CD4-positive, alpha-beta T cell treated with Interferon alpha-2 for 1 hour (primary cell): ENCODE data around the gene SLC25A45.

Experiments
- DNase-seq, 2 donors: peaks; one replicate each; pipeline ENCODE4 v3.0.0-alpha.2; 2020 to 2022

Gene SLC25A45

DNA sequence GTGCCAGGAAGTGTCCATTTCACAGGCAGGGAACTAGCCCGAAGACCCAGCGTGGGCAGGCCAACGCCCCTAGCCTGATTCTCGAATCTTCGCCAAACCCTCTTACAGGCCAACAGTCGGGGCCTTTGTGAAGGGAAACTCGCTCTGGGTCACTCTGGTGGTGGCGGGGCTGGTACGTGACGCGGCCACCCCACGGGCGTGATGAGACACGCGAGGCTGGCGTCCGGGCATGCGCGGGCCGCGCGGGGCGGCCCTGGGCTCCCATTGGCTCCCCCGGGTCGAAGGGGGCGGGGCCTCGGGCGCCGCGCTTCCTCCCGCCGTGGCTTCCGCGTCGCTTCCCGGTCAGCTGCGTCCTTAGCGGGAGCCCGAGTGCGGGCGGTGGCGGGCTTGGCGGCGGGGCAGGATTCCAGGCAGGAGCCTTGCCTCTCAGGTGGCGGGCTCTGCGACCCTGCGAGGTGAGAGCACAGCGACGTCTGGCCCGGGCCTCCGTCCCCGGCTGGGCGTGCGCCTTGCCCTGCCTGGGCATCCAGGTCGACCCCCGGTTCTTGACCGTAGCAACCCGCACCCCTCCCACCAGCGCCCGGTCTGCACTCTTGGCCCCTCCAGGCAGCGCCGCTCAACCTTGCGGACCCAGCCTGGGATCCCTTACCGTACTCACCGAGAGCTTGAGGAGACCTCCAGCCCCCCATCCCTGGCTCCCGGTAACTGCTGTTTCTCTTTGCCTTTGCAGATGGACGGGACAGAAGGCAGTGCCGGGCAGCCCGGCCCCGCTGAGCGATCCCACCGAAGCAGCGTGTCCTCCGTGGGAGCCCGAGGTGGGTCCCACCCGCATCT, 4.1 kb upstream of the SLC25A45 start, which contains the start of gene FRMD8:
Gene FRMD8 (plus strand): TSS at position 331 of the 834 bp plus-strand sequence. CDS start 400 bp downstream, at position 731.
- peak; percentile 91 to 92 for DNase-seq

DNA sequence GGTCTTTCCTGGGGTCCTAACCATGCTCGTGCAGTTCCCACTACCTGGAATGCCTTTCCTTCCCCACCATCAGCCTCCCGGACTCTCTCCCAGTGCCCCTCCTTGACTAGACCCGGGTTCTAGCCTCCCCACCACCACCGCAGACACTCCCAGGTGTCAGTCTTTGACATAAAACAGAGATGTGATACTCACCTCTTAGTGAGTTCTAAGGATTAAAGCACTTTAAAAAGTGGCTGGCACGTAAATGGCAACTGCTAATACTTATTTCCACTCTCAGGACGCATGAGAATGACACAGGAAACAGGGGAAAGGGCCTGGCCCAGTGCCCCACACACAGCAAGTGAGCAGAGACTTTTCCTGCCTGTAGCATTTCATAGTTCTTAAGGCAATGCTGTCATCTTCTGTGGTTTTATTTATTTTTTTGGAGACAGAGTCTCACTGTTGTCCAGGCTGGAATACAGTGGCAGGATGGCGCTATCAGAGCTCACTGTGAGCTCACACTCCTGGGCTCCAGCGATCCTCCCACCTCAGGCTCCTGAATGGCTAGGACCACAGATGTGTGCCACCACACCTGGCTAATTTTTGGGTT, 1.9 kb upstream of the SLC25A45 start:
- peak in 1 of 2 donors; percentile 52 for DNase-seq

DNA sequence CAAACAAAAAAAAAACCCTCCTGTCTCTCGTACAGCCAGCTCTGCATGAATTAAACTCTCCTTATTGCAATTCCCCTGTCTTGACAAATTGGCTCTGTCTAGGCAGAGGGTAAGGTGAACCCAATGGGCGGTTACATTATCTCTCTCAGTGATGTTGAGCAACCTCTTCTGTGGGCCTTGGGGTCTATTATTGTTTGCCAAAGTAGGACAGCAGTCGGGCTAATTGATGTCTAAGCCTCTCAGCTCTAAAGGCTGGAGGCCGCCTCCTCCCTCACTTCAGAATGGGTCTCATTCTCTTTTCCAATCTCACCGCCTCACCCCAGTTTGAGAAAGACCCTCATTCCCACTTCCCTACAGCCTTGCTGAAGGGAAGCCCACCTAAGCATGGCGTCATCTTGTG, 1.3 kb upstream of the SLC25A45 start:
- no peak for DNase-seq

DNA sequence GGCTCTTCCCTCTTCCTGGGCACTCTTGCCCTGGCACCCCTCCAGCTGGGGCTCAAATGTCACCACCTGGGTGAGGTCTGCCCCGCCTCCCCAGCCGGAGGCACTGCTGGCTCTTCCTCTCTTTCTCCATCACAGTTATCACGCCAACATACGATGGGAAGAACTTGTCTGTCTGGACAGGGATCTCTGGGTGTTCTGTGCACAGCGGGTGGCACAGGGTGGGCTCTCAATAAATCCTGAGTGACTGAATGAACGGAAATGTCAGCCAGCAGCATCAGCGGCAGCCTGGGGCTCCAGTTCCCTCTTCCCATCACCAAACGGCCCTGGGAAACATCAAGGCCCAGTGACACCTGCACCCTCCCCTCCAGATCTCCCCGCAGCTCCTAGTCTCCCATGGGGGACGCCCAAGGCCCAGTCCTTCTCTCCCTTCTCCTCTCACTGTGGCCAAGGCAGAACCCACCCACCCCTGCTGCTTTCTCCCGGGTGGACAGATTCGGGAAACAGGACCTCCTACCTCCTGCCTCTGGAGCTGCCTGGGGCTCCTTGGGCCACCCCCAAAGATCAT, 440 bp upstream of the SLC25A45 start:
- no peak for DNase-seq

DNA sequence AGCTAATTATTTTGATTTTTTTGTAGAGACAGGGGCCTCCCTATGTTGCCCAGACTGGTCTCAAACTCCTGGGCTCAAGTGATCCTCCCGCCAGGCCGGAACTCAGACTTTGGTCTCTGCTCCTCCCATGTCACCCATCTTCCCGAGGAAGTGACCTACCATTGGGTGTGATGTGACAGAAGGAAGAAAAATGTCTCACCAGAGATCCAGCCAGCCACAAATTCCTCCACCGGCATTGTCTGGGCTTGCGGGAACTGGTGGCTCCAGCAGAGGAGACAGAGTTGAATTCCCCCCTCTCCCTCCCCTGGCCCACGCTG, 772 bp downstream of the SLC25A45 start:
- DNase-seq, result no peak

DNA sequence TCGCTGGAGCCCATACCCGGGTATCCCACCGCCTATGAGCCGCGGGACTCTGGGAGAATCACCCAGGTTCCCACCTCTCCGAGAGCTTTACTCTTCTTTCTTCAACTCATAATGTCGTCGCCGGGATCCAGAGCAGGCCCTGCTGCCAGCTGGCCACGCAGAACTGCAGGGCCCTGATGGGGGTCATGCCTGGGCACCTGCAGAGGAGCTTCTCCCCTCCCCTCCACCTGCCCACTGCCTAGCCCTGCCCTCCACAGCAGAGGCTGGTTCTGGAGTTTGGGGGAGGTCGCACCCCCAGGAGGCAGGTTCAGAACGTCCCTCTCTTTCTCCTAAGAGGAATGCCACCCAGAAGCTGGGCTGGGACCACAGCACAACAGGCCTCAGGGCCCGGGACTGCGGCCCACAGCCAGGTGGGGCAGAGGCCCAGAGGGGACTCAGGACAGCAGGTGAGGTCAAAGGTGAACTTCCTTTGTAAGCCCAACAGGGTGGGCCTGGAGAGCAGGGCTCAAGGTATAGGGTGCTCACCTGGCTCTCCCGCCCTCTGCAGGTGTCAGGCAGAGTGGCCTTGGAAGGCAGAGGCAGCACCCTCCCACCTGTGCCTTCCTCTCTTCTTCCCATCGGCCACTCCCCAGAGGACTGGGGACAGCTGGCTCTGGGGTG, 1.9 kb downstream of the SLC25A45 start:
- DNase-seq, result no peak

DNA sequence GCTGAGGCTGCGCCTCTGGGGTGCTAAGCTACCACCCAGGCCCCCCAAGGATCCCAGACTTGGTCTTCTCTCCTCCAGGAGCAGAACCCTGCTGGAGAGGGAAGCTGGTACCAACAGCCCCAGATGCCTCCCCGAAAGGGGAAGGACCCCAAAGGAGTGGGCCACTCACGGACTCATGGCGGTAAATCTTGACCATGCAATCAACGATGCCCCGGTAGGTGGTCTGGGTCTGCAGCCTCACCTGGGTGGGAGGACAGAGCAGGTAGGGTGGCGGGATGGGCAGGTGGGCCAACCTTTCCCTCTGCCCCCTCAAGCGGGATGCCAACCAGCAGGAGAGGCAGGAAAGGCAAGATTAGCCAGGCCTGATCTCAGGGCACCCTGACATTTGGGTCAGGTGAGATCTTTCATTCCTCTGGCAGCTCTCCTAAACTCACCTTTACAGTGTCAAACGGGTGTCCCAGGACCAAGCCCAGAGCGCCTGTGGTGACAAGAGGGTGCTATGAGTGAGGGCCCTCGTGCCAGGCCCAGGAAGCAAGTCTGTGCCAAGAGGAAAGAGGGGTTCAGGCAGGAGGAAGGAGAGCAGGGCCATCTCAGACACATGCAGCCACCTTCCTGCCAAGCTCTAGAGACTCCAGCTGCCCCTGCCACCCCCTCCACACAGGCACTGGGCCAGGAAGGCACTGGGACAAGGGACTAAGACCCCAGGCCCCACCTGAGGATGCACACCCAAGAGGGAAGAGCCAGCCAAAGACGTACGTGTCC, 2.6 kb downstream of the SLC25A45 start:
- DNase-seq, result no peak

DNA sequence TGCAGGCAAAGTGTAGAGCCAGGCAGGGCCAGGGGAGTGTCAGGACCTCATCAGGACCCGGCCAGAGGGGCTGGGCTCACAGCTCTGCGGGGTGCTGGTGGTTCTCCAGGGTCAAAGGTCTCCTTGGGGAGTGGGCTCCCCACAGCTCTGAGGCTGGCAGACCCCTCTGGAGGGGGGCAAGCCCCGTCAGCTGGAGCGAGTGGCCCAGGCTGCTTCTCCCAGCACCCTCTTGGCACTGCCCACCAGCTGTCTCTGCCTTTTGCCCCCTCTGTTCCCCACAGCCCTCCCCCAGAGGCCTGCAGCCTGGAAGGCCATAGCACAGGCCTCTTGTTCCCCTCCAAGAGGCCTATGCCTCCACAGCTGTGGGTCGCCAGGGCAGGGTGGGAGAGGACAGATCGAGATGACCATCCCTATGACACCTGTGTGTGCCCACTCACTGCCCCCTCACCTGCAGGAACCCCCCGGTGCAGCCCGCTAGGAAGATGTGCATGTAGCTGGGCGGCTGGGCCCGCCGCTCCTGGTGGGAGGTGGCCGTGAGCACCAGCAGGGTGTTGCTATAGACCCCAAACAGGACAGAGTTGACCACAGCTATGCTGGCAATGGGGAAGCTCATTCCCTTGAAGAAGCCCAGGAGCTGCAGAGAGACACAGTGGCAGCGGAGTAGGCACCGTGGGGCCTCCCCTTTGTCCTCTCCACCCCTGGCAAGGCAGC, 3.4 kb downstream of the SLC25A45 start:
- no peak for DNase-seq

DNA sequence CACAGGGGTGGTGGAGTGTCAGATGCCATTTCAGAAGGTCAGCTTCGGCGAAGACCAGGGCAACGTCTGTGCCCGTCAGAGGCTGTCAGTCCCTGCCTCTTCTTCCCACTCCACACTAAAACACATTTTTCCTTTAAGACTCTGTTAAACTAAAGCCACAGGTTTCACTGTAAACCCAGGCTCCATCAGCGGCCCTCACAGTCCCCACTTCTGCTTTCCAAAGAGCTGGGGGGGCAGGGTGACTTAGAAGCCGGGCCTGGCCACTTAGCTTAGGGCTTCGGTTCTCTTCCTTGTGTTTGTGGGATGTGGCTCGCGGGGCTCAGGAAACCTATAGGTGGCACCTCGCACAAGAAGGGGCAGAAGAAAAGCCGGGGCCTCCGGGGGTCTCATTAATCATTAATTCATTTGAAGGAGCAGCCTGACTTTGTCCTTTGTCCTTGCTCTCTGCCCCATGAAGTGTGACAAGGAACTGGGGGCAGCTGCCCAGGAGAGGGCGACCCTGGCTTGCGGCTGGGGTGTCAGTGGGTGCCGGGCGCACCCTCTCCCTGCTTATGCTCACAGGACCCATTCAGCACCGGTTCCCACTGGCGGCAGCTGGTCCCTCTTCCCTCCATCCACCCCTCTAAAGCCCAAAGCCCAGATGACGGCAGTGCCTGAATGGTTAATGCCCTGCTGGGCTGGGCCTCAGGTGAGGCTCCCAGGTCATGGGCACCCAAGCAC, 4.1 kb downstream of the SLC25A45 start:
- DNase-seq, result peak in 1 of 2 donors; percentile 47

DNA sequence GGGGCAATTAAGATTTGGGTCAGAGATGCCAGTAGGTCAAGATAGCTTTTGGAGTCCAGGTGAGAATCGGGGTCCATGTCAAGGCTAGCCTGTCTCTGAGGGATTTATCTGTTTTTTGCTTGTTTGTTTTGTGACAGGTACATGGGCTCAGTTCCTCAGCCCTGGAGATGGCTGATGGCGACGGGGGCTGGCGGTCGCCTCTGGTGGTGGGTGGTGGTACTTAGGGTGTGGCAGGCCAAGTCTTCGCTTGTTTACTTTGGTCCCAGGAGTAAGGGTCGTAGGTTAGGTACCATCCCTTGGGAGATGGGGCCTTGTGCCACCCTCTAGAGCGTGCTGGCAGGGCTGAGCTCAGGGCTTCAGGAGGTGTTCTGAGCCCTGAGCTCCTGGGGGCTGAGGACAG, 4.7 kb downstream of the SLC25A45 start:
- DNase-seq, result no peak

DNA sequence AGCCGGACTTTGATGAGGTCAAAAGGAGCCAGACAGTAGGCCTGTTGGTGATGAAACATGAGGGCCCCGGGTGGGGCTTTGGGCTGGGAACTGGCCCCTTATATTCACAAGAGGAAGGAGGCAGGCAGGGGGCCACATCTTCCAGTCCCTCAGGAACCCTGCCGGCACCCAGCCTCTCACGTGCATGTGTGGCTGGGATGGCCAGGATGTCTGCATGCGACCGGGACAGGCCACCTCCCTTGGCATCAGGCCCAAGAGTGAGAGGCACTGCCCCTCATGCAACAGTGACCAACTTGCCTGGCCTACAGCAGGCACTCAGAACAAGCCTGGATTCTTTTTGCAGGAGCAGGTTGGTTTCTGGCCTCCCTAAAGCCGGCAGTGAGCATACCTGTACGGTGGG, 5.4 kb downstream of the SLC25A45 start:
- DNase-seq, result no peak

DNA sequence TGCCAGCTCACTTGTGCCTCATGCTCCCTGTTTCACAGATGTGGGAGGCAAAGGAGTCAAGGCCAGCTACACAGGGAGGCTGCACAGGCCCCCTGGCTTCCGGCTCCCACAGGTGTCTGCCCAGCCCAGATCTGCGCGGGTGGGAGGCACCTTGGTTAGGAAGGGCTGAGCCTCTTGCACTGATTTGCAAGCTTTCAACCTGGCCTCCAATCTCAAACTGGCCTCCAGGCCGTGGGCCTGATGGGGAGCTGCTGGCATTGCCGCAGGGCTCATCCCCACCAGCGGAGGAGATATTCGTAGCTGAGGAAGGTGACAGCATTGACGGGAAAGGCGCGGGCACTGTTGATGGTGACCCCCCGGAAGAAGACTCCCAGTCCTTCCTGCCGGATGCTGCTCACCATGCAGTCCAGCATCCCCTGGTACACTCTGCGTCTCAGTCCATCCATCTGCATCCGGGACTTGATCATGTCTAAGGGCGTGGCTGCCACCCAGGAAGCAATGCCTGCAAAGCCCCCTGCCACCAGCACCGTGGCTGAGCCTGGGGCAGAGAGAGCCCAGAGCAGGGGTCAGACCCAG, 6.2 kb downstream of the SLC25A45 start:
- no peak for DNase-seq

DNA sequence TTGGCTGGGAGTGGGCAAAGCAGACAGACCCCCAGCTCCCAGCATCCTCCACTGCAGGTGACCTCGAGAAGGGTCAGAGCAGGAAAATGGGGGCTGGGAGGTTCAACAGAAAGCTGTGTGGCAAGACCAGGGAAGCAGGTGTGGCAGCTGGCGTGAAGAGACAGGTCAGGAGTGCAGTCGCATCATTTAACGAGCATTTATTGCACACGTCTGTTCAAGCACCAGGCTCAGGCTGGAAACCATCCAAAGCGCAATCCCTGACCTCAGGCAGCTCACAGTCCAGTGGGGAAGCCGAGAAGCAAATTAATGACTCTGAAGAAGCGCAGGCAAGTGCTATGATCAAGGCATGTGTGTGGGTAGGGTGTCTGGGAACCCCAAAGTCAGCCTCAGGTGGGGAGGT, 7.4 kb downstream of the SLC25A45 start:
- DNase-seq, result no peak

DNA sequence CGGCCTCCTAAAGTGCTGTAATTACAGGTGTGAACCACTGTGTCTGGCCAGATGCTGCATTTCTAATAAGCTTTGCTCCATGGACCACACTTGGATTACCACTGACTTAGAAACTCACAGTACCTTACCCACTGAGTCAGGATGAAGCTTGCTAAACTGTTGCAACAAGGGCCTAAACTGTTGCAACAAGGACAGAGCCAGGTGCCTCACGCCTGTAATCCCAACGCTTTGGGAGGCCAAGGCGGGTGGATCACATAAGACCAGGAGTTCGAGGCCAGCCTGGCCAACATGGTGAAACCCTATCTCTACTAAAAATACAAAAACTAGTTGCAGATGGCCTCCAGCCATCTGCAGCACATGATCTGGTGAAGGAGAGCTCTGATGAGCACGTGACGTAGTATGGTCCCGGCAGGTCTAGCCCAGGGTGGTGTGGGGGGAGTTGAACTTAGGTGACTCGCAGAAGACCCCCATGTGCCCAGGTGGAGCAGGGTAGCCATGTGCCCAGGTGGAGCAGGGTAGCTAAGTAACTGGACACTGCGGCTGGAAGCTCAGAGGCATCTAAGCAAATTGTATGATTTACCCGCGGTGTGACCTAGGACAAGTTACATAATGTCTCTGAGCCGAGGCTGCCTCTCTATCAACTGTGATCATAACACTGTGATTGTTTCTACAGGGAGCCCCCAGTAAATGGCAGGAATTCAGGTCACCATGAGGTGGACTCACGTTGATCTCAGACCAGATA, 8.4 kb downstream of the SLC25A45 start:
- no peak for DNase-seq

DNA sequence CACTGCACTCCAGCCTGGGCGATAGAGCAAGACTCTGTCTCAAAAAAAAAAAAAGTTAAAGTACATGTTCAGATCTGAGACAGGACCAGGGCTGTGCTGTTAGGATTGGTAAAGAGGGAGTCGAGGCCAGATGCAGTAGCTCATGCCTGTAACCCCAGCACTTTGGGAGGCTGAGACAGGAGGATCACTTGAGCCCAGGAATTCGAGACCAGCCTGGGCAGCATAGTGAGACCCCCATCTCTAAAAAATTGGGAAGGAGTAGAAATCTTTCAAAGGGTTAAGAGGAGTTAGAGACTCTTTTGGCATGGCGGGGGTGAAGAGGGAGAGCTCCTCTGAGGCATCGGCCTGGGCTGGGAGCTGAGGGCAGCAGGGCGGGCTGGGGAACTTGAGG, 11.8 kb downstream of the SLC25A45 start:
- no peak for DNase-seq

DNA sequence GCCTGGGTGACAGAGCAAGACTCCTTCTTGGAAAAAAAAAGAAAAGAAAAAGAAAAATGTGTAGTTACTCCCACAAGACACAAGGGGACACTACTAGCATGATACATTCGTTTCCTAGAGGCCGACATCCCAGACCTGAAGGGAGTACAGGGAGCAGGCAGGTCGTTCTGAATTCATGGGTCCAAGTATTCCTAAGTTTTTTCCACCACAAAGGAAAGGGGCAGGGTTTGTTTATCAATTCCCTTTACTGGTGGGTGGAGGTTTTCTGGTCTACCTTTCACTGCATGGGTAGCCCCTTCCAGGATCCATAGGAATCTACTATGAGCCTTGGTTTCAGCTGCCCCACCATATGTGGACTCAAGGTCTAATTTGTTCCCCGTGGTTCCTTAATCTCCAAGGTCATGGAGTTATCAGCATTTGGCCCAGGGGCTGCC, 16.1 kb downstream of the SLC25A45 start:
- peak; percentile 38 to 73 for DNase-seq

DNA sequence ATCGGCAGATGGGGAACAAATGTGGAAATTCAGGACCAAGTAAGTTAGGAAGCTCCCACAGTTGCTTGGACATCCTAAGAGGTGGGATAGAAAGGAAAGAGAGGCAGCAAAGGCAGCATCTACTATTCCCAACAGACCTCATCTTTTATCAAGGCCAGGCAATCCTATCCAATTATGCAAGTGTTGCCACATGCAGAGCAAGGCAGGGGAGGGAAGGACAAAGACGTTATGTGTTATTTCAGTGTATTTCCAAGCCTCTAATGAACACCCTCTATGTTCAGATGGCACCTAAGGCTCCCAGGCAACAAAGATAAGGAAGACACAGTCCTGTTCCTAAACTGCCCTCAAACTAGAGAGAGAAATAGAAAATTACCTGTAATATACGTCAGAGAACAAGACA, 18.7 kb downstream of the SLC25A45 start:
- DNase-seq, result no peak

DNA sequence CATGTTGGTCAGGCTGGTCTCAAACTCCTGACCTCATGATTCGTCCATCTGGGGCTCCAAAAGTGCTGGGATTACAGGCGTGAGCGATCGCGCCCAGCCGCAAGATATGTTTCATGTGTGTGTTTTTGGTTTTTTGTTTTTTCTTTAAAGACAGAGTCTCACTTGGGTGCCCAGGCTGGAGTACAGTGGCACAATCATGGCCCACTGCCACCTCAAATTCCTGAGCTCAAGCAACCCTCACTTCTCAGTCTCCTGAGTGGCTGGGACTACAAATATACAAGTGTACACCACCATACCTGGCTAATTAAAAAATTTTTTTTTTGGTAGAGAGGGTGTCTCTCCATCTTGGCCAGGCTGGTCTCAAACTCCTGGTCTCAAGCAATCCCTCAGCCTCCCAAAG, 19.5 kb downstream of the SLC25A45 start:
- no peak for DNase-seq

DNA sequence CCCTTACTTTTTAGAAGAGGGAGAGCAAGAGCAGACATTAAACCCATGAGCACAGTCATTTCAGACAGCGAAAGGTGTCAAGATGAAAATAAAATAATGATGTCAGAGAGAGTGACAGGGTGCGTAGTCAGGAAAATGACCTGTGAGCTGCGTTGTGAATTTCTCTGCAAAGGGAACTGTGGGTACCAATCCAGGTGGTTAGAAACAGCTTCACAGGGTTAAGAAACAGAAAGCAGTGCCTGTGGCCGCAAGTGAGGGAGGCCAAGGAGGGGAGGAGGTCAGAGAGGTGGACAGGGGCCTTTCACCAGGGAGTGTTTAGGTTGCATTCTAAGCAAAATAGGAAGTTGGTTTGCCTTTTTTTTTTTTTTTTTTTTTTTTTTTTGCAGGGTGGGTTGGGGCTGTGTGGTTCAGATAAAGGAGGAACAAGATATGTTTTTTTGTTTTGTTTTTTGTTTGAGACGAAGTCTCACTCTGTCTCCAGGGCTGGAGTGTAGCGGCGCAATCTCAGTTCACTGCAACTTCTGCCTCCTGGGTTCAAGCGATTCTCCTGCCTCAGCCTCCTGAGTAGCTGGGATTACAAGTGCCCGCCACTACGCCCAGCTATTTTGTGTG, 20.0 kb downstream of the SLC25A45 start:
- DNase-seq, result peak in 1 of 2 donors; percentile 39

DNA sequence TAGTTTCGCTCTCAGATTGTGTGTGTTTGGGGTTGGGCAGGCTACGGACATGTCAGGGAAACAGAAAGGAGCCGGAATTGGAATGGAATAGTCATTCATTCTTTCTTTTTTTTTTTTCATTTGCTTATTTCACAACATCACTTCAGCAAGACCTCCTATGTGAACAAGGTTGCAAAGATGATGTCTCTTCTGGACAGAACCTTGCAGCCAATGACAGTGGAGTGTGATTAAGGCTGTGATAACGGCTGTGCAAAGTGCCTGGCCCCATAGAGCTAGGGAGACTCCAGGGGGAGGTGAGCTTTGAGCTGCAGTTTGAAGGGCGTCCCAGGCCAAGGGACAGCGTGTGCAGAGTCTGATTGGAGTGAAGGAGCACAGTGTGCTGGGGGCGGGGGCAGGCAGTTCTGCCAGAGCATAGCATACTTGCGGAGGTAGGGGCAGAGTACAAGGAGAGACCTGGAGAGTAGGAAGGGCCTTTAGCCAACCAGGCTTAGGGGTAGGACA, 24.5 kb downstream of the SLC25A45 start:
- DNase-seq, result no peak
